Cerebellar nuclear complex (tissue), 1 donor: ENCODE results near the gene SMYD4.
"Not testable (repeated sequence)": the region's sequence is repeated elsewhere in the genome, so short reads cannot be mapped to it uniquely, and the experiment has no call there.

ENCODE experiments used
- DNase-seq, 2 experiments: peaks; one replicate each; lab custom pipeline; 2025; lab: John Stamatoyannopoulos, UW

The SMYD4 gene

DNA sequence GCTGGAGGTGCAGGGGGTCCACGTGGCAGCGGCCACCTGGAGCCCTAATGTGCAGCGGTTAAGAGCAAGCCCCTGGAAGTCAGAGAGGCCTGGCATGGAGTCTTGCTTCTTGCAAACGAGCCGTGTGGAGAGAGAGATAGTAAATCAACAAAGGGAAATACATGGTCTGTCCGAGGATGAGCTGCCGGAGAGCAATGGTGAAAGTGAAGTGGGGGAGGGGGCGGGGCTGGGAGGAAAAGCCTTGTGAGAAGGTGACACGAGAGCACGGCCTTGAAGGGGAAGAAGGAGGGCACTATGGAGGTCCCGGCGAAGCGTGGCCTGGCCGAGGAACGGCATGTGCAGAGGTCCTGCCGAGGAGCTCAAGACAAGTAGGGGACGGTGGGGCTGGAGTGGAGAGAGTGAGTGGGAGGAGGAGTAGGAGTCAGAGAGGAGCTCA, 73.9 kb downstream of the SMYD4 start:
- DNase-seq = no peak

DNA sequence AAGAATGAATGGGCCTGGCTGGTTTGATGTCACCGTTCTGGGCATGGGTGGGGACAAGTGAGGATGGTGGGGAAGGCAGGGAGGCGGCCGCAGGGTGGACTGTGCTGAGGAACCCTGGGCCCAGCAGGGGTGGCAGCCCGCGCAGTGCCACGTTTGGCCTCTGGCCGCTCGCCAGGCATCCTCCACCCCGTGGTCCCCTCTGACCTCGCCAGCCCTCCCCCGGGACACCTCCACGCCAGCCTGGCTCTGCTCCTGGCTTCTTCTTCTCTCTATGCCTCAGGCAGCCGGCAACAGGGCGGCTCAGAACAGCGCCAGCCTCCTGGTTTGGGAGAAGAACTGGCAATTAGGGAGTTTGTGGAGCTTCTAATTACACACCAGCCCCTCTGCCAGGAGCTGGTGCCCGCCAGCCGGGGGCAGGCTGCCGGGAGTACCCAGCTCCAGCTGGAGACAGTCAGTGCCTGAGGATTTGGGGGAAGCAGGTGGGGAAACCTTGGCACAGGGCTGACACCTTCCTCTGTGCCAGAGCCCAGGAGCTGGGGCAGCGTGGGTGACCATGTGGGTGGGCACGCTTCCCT, 74.4 kb downstream of the SMYD4 start:
- no peak for DNase-seq

DNA sequence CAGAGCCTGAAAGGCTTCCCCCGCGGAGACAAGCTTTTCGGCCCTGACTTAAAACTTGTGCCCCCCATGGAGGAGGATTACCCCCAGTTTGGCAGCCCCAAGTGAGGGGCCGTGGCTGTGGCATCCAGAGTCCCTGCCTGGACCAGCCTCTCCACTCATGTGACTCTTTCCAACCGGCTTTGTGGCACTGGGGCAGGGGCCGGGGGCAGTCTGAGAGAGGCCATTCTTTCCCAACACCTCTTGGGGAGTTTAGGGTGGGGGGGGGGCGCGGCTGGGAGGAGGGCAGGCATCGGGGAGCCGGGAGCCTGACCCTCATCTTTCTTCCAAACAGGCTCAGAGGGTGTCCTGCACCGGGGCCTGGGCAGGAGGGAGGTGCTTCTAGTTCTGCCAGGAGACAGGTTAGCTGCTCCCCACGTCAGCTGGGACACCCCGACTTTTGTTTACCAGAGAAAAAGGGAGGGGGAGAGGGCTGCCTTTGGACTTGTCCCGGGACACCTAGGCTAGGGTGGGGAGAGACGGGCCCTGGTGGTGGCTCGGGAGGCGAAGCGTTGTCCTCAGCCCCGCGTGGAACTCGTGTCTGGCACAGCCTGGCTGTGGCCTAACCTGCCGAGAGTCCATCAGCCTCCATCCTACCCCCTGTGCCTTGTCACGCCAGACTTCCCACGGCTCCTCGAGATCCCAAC, 75.1 kb downstream of the SMYD4 start:
- DNase-seq = no peak

DNA sequence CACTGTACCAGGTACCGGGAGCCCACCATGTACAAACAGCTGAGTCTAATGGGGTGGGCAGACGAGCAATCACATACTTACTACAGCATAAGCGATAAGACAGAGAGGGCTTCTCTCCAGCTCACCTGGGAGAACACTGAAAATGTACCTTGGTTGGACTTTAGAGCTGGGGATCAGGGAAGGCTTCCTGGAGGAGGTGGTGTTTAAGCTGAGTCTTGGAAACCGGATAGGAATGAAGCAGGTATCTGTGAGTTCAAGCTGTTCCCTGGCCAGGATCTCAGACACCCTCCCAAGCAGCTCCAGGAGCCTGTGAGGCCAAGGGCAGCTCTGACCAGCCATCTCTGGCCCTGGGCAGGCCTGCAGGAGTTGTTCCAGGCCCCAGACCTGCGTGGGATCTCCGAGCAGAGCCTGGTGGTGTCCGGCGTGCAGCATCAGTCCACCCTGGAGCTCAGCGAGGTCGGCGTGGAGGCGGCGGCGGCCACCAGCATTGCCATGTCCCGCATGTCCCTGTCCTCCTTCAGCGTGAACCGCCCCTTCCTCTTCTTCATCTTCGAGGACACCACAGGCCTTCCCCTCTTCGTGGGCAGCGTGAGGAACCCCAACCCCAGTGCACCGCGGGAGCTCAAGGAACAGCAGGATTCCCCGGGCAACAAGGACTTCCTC, 75.8 kb downstream of the SMYD4 start:
- DNase-seq = no peak

DNA sequence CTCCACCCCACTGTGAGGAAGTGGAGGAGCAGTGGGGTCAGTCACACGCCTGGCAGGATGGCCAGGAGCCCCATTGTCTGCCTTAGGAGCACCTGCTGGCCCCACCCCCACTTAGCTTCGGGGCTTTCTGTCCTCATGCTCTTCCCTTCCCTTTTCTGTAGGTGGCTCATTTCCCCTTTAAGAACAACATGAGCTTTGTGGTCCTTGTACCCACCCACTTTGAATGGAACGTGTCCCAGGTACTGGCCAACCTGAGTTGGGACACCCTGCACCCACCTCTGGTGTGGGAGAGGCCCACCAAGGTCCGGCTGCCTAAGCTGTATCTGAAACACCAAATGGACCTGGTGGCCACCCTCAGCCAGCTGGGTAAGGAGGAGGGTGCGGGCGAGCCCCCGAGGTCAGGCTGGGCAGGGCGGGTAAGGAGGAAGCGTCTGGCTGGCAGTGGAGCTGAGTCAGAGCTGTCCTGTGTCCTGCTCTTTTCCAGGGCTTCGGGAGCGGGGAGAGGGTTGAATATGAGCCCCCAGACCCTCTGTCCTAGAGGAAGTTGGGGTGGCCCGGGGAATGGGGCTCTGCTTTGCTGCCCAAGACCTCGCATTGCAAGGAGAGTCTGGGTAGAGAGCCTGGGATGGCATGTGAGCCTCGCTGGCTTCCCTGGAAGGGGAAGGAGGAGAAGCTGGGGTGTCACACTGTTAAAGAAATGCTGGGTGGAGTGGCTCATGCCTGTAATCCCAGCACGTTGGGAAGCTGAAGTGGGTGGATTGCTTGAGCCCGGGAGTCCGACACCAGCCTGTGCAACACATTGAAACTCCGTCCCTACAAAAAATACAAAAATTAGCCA, 77.1 kb downstream of the SMYD4 start:
- DNase-seq = no peak

DNA sequence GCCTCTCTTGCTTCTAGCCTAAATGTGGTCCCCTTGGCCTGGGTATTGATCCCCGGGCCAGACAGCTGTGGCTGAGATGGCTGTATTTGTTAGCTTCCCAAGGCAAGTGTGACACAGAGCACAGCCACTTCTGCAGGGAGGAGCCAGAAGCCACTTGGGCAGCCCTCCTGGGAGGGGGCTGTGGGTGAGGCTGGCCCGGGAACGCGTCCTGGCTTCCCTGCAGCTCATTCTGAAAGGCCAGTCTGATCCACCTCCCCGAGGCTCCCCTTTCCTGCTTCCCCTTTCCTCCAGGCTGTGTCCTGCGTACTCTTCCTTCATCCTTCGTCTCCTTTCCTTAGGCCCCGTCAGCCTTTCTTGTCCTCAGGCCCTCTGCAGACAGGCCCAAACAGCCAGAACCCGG, 79.1 kb downstream of the SMYD4 start:
- DNase-seq = no peak

DNA sequence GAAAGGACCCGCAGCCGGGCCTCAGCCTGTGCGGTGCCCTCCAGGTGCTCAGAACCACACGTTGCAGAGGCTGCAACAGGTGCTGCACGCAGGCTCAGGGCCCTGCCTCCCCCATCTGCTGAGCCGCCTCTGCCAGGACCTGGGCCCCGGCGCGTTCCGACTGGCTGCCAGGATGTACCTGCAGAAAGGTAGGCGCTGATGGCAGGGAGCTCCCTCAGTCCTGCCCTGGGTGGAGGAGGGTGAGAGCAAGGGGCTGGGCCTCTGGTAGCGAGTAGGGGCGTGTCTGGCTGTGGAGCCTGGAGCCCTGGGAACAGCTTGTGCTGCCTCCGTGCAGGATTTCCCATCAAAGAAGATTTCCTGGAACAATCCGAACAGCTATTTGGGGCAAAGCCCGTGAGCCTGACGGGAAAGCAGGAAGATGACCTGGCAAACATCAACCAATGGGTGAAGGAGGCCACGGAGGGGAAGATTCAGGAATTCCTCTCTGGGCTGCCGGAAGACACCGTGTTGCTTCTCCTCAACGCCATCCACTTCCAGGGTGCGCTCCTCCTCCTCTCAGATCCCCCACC, 82.6 kb downstream of the SMYD4 start:
- DNase-seq = no peak

DNA sequence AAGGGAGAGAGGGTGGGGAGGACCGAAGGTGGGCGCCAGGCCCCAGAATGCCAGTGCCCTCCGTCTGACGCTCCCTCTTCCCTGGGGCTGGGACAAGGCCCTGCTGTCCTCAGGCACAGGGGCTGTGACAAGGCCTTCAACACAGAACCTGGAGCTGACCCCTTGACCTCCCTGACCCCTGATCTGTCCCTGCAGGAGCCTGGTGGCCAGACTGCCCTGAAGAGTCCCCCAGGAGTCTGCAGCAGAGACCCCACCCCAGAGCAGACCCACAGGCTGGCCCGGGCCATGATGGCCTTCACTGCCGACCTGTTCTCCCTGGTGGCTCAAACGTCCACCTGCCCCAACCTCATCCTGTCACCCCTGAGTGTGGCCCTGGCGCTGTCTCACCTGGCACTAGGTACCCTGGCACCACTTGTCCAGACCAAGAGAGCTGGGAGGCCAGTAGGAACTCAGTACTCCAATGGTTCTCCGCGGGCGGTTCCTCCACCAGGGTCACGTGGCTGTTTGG, 84.1 kb downstream of the SMYD4 start:
- no peak for DNase-seq

DNA sequence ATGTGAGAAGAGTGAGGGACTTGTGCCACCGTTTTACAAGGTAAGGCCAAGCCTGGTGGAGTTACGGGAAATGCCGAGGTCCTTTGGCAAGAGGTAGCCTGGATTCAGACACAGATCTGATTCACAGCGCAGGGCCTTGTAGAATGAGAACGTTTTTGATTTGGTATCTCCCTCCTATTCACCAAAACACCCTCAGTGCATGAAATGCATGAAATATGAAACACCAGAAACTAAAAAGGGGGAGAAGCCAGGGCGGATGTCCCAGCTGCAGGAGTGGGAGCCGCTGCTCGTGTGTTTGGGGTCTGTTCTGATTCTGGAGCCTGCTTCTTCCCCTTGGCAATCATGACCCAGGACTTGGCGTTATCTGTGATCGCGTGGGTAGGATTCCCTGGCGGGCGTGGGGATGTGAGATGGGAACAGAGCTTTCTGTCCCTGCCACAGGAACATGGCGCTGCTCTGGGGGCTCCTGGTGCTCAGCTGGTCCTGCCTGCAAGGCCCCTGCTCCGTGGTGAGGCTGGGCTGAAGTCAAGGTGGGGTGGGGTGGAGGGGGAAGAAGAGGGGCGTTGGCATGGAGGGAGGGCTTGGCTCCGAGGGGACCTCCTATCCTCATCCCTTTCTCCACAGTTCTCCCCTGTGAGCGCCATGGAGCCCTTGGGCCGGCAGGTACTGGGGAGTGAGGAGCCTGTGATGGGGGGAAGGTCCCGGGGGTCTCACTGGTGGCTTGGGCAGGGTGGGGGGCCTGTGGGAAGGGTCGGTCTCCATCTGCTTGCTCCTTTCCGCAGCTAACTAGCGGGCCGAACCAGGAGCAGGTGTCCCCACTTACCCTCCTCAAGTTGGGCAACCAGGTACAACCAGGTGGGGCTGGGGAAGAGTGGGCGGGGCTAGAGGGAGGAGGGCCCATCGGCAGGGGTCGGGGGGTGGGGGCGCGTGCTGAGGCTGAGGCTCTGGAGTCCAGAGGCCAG, 84.9 kb downstream of the SMYD4 start:
- DNase-seq = no peak

DNA sequence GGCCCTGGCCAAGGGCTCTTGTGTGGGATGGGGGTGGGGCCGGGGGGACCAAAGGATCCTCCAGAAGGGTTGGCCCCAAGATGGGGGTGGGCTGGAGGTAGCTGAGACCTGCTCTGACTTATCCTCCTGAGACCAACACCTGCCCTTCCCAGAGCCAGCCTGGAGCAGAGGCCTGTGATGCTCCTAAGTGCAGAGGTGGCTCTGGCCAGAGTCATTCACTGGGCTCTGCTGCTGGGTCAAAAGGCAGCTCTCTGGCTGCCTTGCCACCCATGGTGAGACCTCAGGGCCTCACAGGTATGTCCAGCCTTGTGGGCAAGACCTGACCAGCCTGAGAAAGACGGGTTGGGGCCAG, 86.6 kb downstream of the SMYD4 start:
- no peak for DNase-seq

DNA sequence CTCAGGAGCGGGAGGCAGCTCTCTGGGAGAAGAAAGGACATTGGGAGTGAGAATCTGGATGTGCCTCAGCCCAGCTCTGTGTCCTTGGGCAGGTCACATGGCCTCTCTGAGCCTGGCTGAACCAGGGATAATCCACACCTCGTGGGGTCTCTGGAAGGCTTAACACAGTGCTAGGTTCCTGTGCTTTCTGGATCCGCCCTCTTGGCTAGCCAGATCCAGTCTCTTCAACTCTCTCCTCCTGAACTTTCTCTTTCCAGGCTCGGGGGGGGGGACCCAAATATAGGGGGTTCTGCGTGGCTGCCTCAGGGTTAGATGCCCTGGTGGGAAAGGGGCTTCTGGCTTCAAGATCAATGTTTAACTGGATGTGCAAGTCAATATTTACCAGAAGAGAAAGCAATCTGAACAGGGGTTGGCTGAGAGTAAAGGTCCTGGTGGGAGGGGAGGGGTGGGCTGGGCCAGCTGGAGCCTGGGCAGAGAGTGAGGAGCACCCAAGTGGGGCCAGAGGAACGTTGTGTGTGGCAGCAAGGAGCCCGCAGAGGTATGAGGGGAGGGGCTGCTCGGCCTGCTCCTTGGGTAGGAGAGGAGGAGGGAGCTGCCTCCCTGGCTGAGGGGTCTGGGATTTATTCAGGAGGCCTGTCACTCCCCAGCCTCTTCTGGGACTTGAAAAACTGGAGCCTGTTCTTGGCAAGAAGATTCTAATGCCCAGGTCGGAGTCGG, 87.2 kb downstream of the SMYD4 start, which contains the start of gene SERPINF2:
SERPINF2 (plus strand) TSS at position 501 of the 717 bp plus-strand sequence. CDS start 2,125 bp downstream, outside the sequence.
- DNase-seq = no peak

DNA sequence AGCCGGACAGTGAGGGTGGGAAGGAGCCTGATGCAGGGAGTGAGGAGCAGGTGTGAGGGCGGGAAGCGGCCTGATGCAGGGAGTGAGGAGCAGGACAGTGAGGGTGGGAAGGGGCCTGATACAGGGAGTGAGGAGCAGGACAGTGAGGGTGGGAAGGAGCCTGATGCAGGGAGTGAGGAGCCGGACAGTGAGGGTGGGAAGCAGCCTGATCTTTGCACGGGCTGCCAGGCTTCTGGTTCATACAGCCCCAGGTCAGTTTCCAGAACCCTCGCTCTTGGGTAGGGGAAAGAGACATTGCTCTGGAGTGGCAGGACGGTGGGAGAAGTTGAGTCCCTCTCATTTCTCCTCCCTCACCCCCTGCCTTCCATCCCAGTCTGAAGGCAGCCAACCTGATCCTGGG, 87.8 kb downstream of the SMYD4 start:
- DNase-seq = not testable (repeated sequence)

DNA sequence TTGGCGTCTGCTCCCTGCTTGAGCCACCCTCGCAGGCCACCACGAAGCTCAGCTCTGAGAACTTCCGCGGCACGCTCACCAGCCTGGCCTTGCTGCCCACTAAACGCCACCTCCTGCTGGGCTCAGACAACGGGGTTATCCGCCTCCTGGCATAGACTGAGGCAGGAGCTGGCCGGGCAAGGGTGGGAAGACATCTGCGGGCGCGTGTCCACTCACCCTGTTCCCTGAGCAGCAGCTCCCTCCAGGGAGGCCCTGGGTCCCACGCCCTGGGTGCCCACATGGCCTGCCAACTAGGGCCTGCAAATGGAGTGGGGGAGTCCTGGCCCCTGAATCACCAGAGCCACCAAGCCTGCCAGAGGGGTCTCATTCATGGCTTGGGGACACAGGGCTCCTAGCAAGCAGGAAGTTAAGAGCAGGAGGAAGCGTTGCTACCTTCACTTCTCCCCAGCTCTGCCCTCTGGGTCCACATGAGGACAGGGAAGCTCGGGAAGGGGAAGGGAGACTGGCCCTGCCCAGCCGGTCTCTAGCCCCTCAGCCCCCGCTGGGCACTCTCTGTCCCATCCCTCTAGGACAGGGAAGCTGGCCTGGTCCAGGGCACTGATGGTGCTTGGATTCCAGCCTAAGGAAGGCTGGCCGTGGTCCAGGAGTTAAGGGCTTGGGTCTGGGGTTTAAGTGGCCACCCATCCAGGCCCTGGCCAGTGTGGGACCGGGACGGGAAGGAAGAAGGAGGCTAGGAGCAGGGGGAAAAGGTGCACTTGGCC, 92.0 kb downstream of the SMYD4 start:
- DNase-seq = no peak

DNA sequence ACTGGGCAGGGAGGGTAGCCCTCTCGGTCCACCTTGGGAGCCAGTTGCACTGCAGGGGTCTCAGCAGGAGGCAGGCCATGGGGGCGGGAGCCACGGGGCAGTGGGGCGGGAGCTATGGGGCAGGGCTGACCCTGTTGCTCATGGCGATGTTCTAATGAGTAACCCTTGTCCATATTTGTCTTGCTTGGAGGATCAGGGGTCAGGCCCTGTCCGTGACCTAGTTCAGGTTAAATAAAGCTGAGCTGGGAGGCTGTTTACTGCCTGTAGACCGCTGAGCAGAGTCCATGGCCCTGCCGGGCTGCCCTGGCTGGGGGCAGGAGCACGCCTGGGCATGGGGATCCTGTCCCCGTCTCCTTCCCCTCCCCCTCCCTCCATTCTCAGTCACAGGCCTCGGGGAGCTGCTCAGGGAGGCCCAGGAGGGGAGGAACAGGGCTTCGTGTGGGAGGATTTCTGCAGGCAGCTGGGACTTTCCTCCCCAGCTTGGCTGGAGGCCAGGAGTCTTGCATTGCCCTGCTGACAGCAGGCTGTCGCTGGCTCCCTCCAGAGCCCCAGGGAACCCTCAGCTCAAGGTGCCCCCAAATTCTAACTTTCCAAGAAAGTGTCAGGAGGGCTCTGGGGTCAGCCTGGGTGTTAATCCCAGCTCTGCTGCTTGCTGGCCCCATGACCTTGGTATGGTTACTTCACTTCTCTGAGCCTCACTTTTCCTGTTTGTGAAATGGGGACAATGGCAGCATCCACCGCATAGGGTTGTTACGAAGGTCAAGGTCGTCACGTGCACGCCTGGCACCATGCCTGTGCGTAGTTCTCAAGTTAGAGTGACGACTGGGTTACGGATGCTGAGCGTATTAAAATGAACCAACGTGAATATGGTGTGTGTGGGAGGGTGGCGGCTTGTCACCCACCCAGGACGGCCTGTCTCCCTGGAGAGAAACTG, 93.1 kb downstream of the SMYD4 start:
- DNase-seq = no peak

DNA sequence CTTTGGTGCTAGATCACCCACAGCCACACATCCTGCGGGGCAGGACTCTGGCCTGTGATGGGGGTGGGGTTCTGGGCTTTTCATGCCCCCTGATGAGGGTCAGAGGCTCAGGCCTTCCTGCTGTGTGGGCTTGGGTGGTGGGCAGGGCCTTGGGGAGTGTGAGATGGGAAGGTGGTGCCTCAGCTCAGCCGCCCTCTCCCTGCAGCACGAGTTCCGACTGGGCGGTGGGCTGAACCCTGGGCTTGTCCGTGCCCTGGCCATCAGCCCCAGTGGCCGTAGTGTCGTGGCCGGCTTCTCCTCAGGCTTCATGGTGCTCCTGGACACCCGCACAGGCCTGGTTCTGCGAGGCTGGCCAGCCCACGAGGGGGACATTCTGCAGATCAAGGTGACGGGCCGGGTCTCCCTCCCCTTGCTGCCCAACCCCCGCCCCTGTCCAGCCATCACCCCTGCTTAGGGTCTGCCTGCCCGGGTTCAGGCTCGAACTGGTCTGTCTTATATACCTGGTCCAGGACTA, 93.8 kb downstream of the SMYD4 start:
- DNase-seq = no peak

DNA sequence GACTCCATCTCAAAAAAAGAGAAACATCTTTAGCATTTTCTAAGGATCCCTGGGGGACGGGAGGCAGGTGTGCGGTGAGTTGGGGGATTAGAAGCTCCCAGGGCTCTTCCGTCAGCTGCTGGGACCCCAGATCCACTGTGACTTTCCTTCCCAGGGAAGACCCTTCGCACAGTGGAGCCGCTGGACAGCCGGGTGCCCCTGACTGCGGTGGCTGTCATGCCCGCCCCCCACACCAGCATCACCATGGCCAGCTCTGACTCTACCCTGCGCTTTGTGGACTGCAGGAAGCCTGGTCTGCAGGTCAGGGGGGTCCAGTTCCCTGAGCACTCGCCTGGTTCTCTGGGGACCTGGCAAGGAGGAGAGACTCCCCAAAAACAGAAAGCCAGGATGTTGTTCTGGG, 94.3 kb downstream of the SMYD4 start:
- DNase-seq = no peak

DNA sequence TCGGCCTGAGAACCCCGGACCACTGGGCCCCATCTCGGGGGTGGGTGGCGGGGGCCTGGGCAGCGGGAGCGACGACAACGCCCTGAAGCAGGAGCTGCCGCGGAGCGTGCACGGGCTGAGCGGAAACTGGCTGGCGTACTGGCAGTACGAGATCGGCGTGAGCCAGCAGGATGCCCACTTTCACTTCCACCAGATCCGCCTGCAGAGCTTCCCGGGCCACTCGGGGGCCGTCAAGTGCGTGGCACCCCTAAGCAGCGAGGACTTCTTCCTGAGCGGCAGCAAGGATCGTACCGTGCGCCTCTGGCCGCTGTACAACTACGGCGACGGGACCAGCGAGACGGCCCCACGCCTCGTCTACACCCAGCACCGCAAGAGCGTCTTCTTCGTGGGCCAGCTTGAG, 95.9 kb downstream of the SMYD4 start:
- no peak for DNase-seq

DNA sequence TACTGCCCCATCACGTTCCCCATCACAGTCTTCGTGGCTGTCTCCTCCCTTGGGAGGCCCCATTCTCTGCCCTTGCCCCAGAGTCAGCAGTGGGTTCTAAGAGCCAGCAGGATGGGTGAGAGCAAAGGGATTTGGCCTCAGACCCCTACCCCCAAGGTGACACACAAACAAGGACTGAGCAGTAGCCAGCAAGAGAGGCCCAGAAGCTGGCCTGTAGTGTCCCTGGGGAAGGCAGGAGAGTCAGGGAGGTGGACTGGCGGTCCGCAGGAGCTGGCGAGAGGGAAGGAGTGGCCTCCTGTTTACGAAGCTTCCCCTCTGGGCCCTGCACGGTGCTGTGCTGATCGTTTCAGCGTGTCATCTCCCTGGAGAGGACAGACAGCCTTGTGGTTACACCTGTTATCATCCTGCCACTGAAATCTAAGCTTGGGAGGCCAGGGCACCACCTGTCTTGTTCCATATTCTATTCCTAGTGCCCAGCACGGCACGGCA, 96.8 kb downstream of the SMYD4 start:
- DNase-seq = no peak
